NCI-H187 treated with DMSO at 0.1 percent for 48 hours (cell line): Measurements from ENCODE around the gene ANKLE1.

ENCODE experiments used
- DNase-seq: peaks from one replicate; lab custom pipeline; 2025; lab: John Stamatoyannopoulos, UW

The ANKLE1 gene, protein sequence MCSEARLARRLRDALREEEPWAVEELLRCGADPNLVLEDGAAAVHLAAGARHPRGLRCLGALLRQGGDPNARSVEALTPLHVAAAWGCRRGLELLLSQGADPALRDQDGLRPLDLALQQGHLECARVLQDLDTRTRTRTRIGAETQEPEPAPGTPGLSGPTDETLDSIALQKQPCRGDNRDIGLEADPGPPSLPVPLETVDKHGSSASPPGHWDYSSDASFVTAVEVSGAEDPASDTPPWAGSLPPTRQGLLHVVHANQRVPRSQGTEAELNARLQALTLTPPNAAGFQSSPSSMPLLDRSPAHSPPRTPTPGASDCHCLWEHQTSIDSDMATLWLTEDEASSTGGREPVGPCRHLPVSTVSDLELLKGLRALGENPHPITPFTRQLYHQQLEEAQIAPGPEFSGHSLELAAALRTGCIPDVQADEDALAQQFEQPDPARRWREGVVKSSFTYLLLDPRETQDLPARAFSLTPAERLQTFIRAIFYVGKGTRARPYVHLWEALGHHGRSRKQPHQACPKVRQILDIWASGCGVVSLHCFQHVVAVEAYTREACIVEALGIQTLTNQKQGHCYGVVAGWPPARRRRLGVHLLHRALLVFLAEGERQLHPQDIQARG

DNA sequence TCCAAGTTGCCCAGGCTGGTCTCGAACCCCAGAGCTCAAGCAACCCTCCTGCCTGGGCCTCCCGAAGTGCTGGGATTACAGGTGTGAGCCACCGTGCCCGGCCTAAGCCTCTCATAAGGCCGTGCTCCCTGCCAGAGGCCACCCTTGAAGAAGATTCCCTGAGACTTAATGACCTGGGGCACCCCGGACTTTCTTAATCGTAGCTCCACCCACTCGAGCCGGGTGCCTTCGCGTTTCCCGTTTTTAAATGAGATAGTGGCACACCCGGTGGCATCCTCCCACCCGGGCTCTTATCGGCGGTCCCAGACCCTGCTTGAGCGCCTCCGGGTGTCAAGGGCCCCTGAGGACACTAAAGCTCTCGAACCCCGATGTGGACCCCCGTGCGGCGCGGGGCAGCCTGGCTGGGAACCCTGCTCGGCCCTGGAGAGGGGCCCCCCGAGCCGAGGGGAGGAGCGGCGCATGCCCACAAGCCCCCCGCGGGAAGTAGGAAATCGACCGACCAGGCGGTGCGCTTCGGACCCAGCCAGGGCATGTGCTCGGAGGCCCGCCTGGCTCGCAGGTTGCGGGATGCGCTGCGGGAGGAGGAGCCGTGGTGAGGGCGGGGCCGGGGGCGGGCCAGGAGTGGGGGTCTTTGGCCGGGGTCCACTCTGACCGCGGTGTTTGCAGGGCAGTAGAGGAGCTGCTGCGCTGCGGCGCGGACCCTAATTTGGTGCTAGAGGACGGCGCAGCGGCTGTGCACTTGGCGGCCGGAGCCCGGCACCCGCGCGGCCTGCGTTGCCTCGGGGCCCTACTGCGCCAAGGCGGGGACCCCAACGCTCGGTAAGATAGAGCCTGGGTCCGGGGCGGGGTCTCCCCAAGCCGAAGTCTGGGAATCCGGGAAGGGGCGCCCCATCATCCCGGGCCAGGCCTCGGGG, at the start of gene ANKLE1:
ANKLE1 (plus strand) TSS at position 511 of the 914 bp plus-strand sequence; CDS start at position 531, 20 bp downstream.
- DNase-seq = no peak

- DNase-seq = no peak
Measured at GRCh38 chr19:17232258-17232657, 49.4 kb upstream of the ANKLE1 start.

- no peak for DNase-seq
Measured at GRCh38 chr19:17234911-17235299, 46.8 kb upstream of the ANKLE1 start.

GRCh38 chr19:17235300-17235970, 46.3 kb upstream of the ANKLE1 start:
- no peak for DNase-seq

- DNase-seq = no peak
Measured at GRCh38 chr19:17235971-17236777, 45.5 kb upstream of the ANKLE1 start.

GRCh38 chr19:17236811-17237543, 44.7 kb upstream of the ANKLE1 start:
- DNase-seq = no peak

DNA sequence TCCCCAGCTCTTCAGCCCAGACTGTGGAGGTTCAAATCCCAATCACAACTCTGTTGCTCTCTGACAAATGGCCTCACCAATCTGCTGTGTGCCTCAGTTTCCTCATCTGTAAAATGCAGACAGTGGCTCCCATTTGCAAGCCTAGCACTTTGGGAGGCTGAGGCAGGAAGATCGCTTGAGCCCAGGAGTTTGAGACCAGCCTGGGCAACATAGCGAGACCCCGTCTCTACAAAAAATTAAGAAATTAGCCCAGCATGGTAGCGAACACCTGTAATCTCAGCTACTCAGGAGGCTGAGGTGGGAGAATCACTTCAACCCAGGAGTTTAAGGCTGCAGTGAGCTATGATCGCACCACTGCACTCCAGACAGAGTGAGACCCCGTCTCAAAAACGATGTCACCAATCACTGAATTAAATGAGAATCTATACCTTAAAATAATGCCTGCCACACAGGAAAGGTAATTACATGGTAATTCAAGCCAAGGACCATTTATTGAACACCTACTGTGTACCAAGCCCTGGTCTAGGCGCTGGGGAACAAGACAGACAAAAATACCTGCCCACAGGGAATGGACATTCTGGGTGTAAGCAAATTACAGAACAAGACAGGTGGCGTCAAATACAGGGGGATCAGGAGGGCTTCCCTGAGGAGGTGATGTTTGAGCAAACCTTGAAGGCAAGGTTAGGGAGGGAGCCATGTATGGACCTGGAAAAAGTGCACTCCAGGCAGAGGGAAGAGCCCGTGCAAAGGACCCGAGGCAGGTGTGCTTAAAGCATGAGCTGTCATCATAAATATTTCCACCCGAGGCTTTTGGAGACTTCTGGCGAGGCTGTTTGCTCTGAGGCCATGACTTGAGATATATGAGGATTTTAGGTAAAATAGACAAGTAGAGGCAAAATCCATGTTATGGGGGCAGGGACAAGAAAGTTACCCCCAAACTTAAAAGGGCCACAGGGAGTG, 43.7 kb upstream of the ANKLE1 start:
- DNase-seq = no peak

DNA sequence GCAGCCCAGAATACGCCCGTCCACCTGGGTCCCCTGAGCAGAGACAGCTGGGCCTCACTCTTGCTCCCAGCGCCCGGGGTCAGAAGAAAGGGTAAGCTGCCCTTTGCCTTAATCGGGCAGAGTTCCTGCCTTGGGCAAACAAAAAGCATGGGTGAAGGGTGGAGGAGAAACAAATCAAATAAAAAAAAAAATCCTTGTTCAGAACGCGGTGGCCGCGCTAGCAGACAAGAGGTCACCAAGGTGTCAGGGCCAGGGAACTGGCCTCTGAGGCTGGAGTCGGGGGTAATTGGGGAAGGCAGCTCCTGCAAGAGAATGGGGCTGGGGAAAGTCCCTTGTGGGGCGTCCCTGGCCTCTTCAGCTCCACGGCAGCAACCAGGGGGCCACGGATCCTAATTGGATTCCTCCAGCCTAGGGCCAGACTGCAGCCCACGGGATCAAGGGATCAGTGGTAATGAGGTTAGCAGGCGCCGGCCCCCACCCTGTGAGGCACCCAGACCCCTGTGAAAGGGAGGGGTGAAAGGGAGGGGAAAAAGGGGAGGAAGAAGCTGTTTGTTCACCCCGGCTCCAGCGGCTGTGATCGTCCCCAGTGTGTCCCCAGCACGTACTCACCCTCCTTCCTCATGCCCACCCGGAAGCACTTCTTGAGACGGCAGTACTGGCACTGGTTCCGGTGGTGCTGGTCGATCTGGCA, 41.5 kb upstream of the ANKLE1 start:
- no peak for DNase-seq

- DNase-seq = no peak
Measured at GRCh38 chr19:17240826-17241399, 40.8 kb upstream of the ANKLE1 start.

GRCh38 chr19:17242431-17243208, 39.1 kb upstream of the ANKLE1 start:
- no peak for DNase-seq

- DNase-seq = no peak
Measured at GRCh38 chr19:17243211-17243829, 38.4 kb upstream of the ANKLE1 start.

- DNase-seq = no peak
Measured at GRCh38 chr19:17243830-17244617, 37.7 kb upstream of the ANKLE1 start.

DNA sequence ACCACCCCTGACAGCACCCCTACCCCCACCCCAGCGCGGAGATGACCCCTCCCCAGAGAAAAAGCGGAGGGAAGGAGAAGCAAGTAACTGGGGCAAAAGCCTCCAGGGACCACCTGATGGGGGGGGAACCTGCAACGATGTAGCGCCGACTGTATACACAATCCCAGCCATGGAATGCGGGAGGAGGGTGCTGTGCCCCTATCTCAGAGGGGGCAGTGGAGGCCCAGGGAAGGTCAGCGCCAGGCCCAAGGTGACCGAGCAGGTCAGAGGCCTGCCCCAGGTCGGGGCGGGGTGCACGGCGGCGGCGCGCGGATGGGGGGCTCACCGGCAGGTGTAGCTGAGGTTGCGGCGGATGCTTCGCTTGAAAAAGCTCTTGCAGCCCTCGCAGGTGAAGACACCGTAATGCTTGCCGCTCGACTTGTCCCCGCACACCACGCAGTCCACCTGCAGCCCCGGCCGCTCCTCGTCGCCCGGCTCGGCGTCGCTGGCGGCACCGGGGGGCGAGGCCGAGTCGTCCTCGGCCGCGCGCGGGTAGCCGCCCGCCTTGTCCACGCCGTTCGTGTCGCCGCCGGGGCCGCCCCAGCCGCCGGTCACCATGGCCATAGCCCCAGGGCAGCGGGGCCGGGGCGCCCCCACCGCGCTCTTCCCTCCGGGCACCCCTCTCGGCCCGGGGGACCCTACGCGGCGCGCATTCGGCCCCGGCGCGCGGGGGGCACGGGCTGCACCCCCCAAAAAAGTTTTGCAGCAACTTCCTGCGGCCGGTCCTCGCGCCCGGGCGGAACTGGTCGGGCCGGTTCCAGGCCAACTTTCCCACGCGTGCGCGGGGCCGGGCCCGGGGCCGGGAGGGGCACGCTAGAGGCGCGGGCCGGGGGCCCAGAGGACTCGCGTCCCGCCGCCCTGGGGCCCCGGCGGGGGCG, 36.8 kb upstream of the ANKLE1 start:
- no peak for DNase-seq

DNA sequence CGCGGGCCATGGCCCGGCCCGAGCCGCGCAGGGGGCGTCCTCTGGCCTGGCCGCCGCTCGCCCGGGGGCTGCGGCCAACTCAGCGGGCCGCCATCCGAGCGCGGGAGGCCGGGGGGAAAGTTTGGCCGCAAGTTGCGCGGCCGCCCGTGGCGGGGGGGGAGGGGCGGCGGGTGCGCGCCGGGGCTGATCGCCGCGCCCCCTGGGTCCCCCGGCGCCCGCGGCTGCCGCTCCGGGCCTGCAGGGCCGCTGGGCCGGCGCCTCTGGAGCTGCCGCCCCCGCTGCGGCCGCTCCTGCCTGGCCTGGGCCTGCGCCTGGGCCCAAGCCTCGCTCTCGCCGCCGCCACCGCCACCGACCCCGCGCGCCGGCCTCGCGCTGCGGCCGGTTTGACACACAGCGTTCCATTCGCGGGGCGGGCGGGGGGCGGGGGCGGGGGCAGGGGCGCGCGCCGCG, 36.1 kb upstream of the ANKLE1 start, which contains the start of gene NR2F6:
NR2F6 (minus strand) TSS at position 385 of the 450 bp plus-strand sequence. CDS start 699 bp downstream, outside the sequence.
- DNase-seq = no peak
